Measurements from ENCODE around the gene CDK5RAP2.
A peak's percentile ranks its signal among the peaks of the same experiment; 100 is the strongest.

CDK5RAP2 gene

DNA sequence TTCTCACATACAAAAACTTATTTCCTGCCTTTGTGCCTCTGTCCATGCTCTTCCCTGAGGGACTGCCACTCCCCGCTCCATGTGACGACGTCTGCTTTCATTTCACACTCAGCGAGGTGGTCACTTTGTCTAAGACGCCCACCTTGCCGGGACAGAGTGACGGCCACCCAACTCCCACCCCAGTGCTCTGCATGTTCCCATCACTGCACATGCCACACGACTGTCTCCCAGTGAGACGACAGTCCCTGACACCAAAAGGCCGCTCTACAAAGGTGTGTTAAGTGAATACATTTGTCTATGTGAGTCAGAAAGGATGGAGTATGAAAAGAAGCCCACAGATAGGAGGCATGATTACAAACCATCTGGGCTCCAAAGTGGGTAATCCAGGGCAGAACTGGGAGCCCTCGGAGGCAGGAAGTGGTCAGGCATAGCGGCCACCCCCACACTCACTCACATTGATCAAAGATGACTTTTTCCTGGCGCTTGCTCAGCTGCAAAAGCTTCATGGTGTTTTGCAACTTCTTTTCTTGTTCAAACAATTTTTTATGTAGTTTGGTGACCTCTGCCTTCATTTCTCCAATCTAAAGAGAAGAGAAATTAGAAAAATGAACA lies 185.8 kb downstream of the CDK5RAP2 start:
- Histone ChIP-seq H3K36me3 (ENCODE audit: control insufficient read depth in 2 of 2, insufficient read depth in 1 of 2, low read length in 2 of 2) (peaks cover 8 to 94% of the 10 kb centered on the region in 2 experiments; a peak in 2 of 3 replicates), H3K27ac (ENCODE audit: extremely low read depth, low read depth, low read length) (no peak overlapping the region)

DNA sequence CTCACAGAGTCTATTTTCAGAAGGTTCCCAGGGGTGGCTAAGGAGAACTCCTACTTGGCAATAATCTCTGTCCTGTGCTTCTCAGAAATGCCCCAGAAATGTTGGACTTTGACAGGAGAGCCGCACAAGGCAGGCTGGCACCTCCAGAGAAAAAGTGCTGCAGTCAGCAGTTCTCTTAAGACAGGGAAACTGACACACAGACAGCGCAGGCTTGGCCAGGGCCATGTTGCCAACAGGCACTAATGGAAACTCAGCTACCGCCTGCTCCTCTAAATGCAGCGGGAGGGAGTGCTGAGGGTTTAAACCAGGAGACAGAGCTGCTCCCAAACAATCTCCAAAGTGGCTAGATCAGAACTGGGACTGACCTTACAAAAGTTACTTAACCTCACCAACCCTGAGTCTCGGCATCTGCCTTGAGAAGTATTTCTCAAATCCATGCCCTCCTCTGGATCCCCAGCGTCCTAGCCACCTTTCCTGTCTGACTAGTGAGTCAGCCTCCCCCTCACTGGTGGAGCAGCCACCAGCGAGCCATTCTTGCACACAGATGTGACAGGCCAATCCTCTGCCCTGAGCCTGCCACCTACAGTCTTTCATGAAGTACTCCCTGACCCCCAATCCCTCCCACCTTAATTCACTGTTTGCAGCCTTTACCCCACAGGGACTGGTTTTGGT lies 186.4 kb downstream of the CDK5RAP2 start:
- 0 out of 2 replicates have a peak, but pooled peaks have one; percentile 16 for TF ChIP-seq EGR2 (tag by site-specific recombination; IDR thresholded peaks at IDR 0.05; ENCODE audit: low read depth)
- TF ChIP-seq ZNF214 (tag by site-specific recombination; IDR thresholded peaks at IDR 0.05; ENCODE audit: borderline replicate concordance) = no peak
- CTCF ChIA-PET = no interaction called here
- no peak overlapping the region for H3K27ac ChIP-seq (ENCODE audit: extremely low read depth, low read depth, low read length)

More for the DNA sequence above, 185.8 kb downstream of the CDK5RAP2 start:
- no peak for TF ChIP-seq ZNF600 (tag by site-specific recombination; IDR thresholded peaks at IDR 0.05)
- 0 out of 2 replicates have a peak, but pooled peaks have one; percentile 0 for TF ChIP-seq EGR2 (tag by site-specific recombination; IDR thresholded peaks at IDR 0.05; ENCODE audit: low read depth)
- H3K4me1 ChIP-seq (ENCODE audit: control insufficient read depth, insufficient read depth, low read length) = no peaks in the 10 kb centered on the region
- no peak overlapping the region for H3K4me3 ChIP-seq (ENCODE audit: low read depth, low read length)
- H3K9me3 ChIP-seq (ENCODE audit: control insufficient read depth, insufficient read depth, low read depth, low read length) = no peaks in the 10 kb centered on the region
- ChIA-PET POLR2A (no interaction called here), CTCF (interaction anchor here (0.7 kb wide), 1 partner anchor 241 kb away, joined by 3 read pairs; no protein-coding TSS in a partner anchor)

DNA sequence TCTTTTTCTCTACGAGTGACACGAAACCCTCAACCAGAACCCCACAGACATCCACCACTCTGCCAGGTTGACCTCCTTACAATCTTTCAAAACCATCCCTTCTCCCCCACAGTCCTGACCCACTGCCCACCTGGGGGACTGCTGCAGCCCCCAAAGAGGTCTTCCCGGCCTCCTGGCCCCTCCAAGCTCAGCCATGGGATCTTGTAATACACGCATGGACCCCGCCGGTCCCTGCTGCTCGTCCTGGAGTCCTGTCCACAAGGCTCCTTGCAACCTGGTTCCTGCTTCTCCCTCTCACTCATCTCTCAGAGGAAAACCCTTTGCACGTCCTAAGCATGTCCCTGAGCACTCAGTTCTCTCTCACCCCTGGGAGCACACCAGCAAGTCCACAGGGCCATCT lies 187.3 kb downstream of the CDK5RAP2 start:
- ChIA-PET CTCF (no interaction called here), POLR2A (no interaction called here)
- TF ChIP-seq TRIM28 (IDR thresholded peaks at IDR 0.05; ENCODE audit: borderline replicate concordance, low read length) = no peak
- no peak for TF ChIP-seq ZBTB8A (tag by site-specific recombination; IDR thresholded peaks at IDR 0.05)
- no peak for TF ChIP-seq ZFP37 (tag by site-specific recombination; IDR thresholded peaks at IDR 0.05)
- Histone ChIP-seq H3K36me3 (ENCODE audit: control insufficient read depth in 2 of 2, insufficient read depth in 1 of 2, low read length in 2 of 2) (peaks cover 8 to 93% of the 10 kb centered on the region in 2 experiments; a peak in 2 of 3 replicates), H3K4me3 (ENCODE audit: low read depth, low read length) (no peak overlapping the region), H3K9me3 (ENCODE audit: control insufficient read depth, insufficient read depth, low read depth, low read length) (no peaks in the 10 kb centered on the region), H3K27ac (ENCODE audit: extremely low read depth, low read depth, low read length) (no peak overlapping the region), H3K4me1 (ENCODE audit: control insufficient read depth, insufficient read depth, low read length) (no peaks in the 10 kb centered on the region)

More for the DNA sequence above, 186.4 kb downstream of the CDK5RAP2 start:
- Histone ChIP-seq H3K9me3 (ENCODE audit: control insufficient read depth, insufficient read depth, low read depth, low read length) (no peaks in the 10 kb centered on the region), H3K4me1 (ENCODE audit: control insufficient read depth, insufficient read depth, low read length) (no peaks in the 10 kb centered on the region), H3K36me3 (ENCODE audit: control insufficient read depth in 2 of 2, insufficient read depth in 1 of 2, low read length in 2 of 2) (peaks cover 8 to 94% of the 10 kb centered on the region in 2 experiments; a peak in 2 of 3 replicates), H3K4me3 (ENCODE audit: low read depth, low read length) (no peak overlapping the region)
- POLR2A ChIA-PET = no interaction called here

DNA sequence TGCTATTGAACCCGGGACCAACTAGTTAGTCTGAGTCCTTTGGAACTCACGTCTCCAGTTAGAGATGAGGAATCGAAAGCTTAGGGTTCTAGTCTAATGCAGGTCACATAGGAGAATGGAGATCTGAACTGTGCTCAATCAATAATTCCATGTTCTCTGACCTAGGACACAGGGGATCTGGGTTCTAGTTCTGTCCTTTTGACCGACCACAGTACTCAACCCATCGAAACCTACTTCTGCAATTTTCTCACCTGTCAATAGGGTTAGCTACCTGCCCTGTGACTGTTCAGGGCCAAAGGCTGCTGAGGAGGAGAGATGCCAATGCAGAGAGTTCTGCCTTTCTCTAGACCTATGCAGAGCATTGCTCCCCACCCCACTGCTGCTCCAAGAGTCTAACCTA lies 187.7 kb downstream of the CDK5RAP2 start:
- TF ChIP-seq ZNF169 (tag by site-specific recombination; IDR thresholded peaks at IDR 0.05) (no peak), ZNF211 (tag by site-specific recombination; IDR thresholded peaks at IDR 0.05; ENCODE audit: low read depth) (no peak), ZNF558 (tag by site-specific recombination; IDR thresholded peaks at IDR 0.05) (no peak), YY1 (tag by site-specific recombination; IDR thresholded peaks at IDR 0.05) (no peak), ZNF37A (tag by site-specific recombination; IDR thresholded peaks at IDR 0.05) (no peak), ZSCAN16 (tag by site-specific recombination; IDR thresholded peaks at IDR 0.05) (no peak), ZNF223 (tag by site-specific recombination; IDR thresholded peaks at IDR 0.05) (no peak), ZNF629 (tag by site-specific recombination; IDR thresholded peaks at IDR 0.05) (no peak), ZNF248 (tag by site-specific recombination; IDR thresholded peaks at IDR 0.05) (no peak), ZBTB8A (tag by site-specific recombination; IDR thresholded peaks at IDR 0.05) (no peak), ZSCAN23 (tag by site-specific recombination; IDR thresholded peaks at IDR 0.05) (no peak)
- TF ChIP-seq, protein P1, sequence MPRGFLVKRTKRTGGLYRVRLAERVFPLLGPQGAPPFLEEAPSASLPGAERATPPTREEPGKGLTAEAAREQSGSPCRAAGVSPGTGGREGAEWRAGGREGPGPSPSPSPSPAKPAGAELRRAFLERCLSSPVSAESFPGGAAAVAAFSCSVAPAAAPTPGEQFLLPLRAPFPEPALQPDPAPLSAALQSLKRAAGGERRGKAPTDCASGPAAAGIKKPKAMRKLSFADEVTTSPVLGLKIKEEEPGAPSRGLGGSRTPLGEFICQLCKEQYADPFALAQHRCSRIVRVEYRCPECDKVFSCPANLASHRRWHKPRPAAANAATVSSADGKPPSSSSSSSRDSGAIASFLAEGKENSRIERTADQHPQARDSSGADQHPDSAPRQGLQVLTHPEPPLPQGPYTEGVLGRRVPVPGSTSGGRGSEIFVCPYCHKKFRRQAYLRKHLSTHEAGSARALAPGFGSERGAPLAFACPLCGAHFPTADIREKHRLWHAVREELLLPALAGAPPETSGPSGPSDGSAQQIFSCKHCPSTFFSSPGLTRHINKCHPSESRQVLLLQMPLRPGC (tag by site-specific recombination; IDR thresholded peaks at IDR 0.05) = no peak
- TF ChIP-seq, protein P2, sequence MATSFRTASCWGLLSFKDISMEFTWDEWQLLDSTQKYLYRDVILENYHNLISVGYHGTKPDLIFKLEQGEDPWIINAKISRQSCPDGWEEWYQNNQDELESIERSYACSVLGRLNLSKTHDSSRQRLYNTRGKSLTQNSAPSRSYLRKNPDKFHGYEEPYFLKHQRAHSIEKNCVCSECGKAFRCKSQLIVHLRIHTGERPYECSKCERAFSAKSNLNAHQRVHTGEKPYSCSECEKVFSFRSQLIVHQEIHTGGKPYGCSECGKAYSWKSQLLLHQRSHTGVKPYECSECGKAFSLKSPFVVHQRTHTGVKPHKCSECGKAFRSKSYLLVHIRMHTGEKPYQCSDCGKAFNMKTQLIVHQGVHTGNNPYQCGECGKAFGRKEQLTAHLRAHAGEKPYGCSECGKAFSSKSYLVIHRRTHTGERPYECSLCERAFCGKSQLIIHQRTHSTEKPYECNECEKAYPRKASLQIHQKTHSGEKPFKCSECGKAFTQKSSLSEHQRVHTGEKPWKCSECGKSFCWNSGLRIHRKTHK (tag by site-specific recombination; IDR thresholded peaks at IDR 0.05) = no peak
- ChIA-PET CTCF (no interaction called here), POLR2A (no interaction called here)
- Histone ChIP-seq H3K27ac (ENCODE audit: extremely low read depth, low read depth, low read length) (no peak overlapping the region), H3K9me3 (ENCODE audit: control insufficient read depth, insufficient read depth, low read depth, low read length) (no peaks in the 10 kb centered on the region), H3K4me1 (ENCODE audit: control insufficient read depth, insufficient read depth, low read length) (no peaks in the 10 kb centered on the region), H3K4me3 (ENCODE audit: low read depth, low read length) (no peak overlapping the region), H3K36me3 (ENCODE audit: control insufficient read depth in 2 of 2, insufficient read depth in 1 of 2, low read length in 2 of 2) (peaks cover 8 to 92% of the 10 kb centered on the region in 2 experiments; a peak in 2 of 3 replicates)
